IMR-90 (cell line): ENCODE measurements around the gene RERE. TPM values are rescaled to one million over a fixed set of nuclear protein-coding genes. Genes with fewer than 3 reads are reported as not detected.
A peak's percentile ranks its signal among the peaks of the same experiment; 100 is the strongest.

ENCODE experiments used
- ATAC-seq: fragments of 200-7000 bp; cut with Tn5 transposase; 2 replicates; pipeline ENCODE4 v1.9.1; 2020; ENCODE audit warnings: low read depth, mild to moderate bottlenecking, moderate library complexity
- BruUV-seq: library from RNA; stranded (reverse); fragments of 400-500 nt; replicated peaks from 2 replicates; lab custom pipeline; 2021; lab: Mats Ljungman, UMichigan
- CTCF ChIA-PET: fragments of 300-600 bp; formaldehyde crosslinking; extraction: SDS; loops from one replicate; lab custom pipeline; 2021; ENCODE audit warnings: antibody characterized with exemption; lab: Yijun Ruan, JAX
- POLR2A ChIA-PET: fragments of 300-600 bp; sonication (Branson Sonifier 250); formaldehyde crosslinking; loops from one replicate; lab custom pipeline; 2022; ENCODE audit warnings: antibody characterized with exemption; ENCODE audit not compliant: unreplicated experiment; lab: Charles Lee
- DNase-seq: peaks from one replicate; pipeline ENCODE4 v3.0.0; 2013
- H2AFZ ChIP-seq: replicated peaks from 2 replicates; pipeline ENCODE3; 2013; ENCODE audit warnings: low read length, mild to moderate bottlenecking; ENCODE audit not compliant: poor library complexity
- H2AK5ac ChIP-seq: 2 replicates; pipeline ENCODE4 v1.6.1; 2013; ENCODE audit warnings: low read depth, low read length, inconsistent platforms
- H2AK9ac ChIP-seq: replicated peaks from 2 replicates; pipeline ENCODE3; 2013; ENCODE audit warnings: mild to moderate bottlenecking, low read depth, low read length, moderate library complexity; ENCODE audit not compliant: poor library complexity
- H2BK120ac ChIP-seq: 2 replicates; pipeline ENCODE4 v1.6.1; 2013; ENCODE audit warnings: low read depth, low read length, inconsistent platforms
- H2BK15ac ChIP-seq: 3 replicates; pipeline ENCODE4 v1.6.1; 2013; ENCODE audit warnings: low read depth, low read length, inconsistent platforms
- H2BK20ac ChIP-seq: 2 replicates; pipeline ENCODE4 v1.6.1; 2013; ENCODE audit warnings: low read depth, mild to moderate bottlenecking, inconsistent platforms, low read length, moderate library complexity
- H2BK5ac ChIP-seq: 2 replicates; pipeline ENCODE4 v1.6.1; 2013; ENCODE audit warnings: mild to moderate bottlenecking, low read depth, low read length, inconsistent platforms; ENCODE audit not compliant: poor library complexity, severe bottlenecking
- H3K14ac ChIP-seq: replicated peaks from 2 replicates; pipeline ENCODE4 v1.6.1; 2013; ENCODE audit warnings: low read depth, low read length, inconsistent platforms
- H3K18ac ChIP-seq: 2 replicates; pipeline ENCODE4 v1.6.1; 2013; ENCODE audit warnings: low read depth, low read length, control low read depth
- H3K23ac ChIP-seq: 2 replicates; pipeline ENCODE4 v1.6.1; 2013; ENCODE audit warnings: low read depth, low read length, inconsistent platforms
- H3K27ac ChIP-seq: 2 replicates; pipeline ENCODE4 v1.5.1; 2013; ENCODE audit warnings: mild to moderate bottlenecking, control low read depth, low read length; ENCODE audit not compliant: insufficient read depth
- H3K27me3 ChIP-seq: 2 replicates; pipeline ENCODE4 v1.6.1; 2013; ENCODE audit warnings: low read length; ENCODE audit not compliant: control insufficient read depth, insufficient read depth
- H3K36me3 ChIP-seq: 2 replicates; pipeline ENCODE4 v1.6.1; 2013; ENCODE audit warnings: low read length, mixed read lengths; ENCODE audit not compliant: control insufficient read depth, insufficient read depth
- H3K4ac ChIP-seq: 2 replicates; pipeline ENCODE4 v1.6.1; 2013; ENCODE audit warnings: low read depth, low read length, inconsistent platforms
- H3K4me1 ChIP-seq: 2 replicates; pipeline ENCODE4 v1.6.1; 2013; ENCODE audit warnings: low read length, mixed read lengths; ENCODE audit not compliant: control insufficient read depth, insufficient read depth
- H3K4me2 ChIP-seq: 2 replicates; pipeline ENCODE4 v1.6.1; 2013; ENCODE audit warnings: low read depth, mild to moderate bottlenecking, control low read depth, low read length, moderate library complexity
- H3K4me3 ChIP-seq: 2 replicates; pipeline ENCODE4 v1.5.1; 2013; ENCODE audit warnings: low read depth, mild to moderate bottlenecking, control low read depth, low read length, moderate library complexity; ENCODE audit not compliant: insufficient read depth
- H3K56ac ChIP-seq: 2 replicates; pipeline ENCODE4 v1.6.1; 2013; ENCODE audit warnings: low read length, inconsistent platforms; ENCODE audit not compliant: insufficient read depth; ENCODE audit errors: extremely low read depth
- H3K79me1 ChIP-seq, 2 experiments: 2 replicates each; pipeline ENCODE4 v1.6.1; 2013; ENCODE audit warnings: low read length in 2 of 2, inconsistent platforms in 1 of 2, low read depth in 1 of 2
- H3K9ac ChIP-seq: 2 replicates; pipeline ENCODE4 v1.6.1; 2013; ENCODE audit warnings: low read depth, low read length, control low read depth
- H3K9me1 ChIP-seq: 2 replicates; pipeline ENCODE4 v1.6.1; 2013; ENCODE audit warnings: low read length, inconsistent platforms; ENCODE audit not compliant: insufficient read depth
- H3K9me3 ChIP-seq: 2 replicates; pipeline ENCODE4 v1.6.1; 2013; ENCODE audit warnings: low read length; ENCODE audit not compliant: control insufficient read depth, insufficient read depth
- H4K20me1 ChIP-seq: 2 replicates; pipeline ENCODE4 v1.6.1; 2013; ENCODE audit warnings: low read length, inconsistent platforms; ENCODE audit not compliant: insufficient read depth
- H4K5ac ChIP-seq: 2 replicates; pipeline ENCODE4 v1.6.1; 2013; ENCODE audit warnings: mild to moderate bottlenecking, low read depth, low read length, control low read depth
- H4K8ac ChIP-seq, 2 experiments: 2 replicates each; pipeline ENCODE4 v1.6.1; 2013; ENCODE audit warnings: low read depth in 2 of 2, low read length in 2 of 2, control low read depth in 1 of 2, inconsistent platforms in 1 of 2
- H4K91ac ChIP-seq: 2 replicates; pipeline ENCODE4 v1.6.1; 2013; ENCODE audit warnings: low read depth, low read length, inconsistent platforms; ENCODE audit not compliant: insufficient read depth
- CEBPB ChIP-seq: IDR thresholded peaks from 2 replicates; pipeline ENCODE4 v1.6.1; 2012; ENCODE audit warnings: low read depth, low read length, improper control_type of control experiment
- USF2 ChIP-seq: fragments of 150-350 bp; IDR thresholded peaks from 2 replicates; pipeline ENCODE4 v1.6.1; 2017; ENCODE audit warnings: mild to moderate bottlenecking, antibody characterized with exemption, low read length, low read depth
- WGBS, 2 experiments: methylation state at CpG; one replicate each; pipeline versions ENCODE4 v1.1.5 to v1.1.7; 2013; ENCODE audit warnings: missing lambda C conversion rate in 2 of 2; ENCODE audit not compliant: insufficient read length in 1 of 2; ENCODE audit errors: extremely low coverage in 2 of 2; 5-methylcytosine and 5-hydroxymethylcytosine counted together
- dilution Hi-C: fragments of 300-500 bp; cut with HindIII; formaldehyde crosslinking; loops from one replicate; pipeline ENCODE4 v1.14.3; 2018; ENCODE audit warnings: low sequenced_read_pairs; ENCODE audit not compliant: unreplicated experiment
- in situ Hi-C: fragments of 300-500 bp; cut with MboI; formaldehyde crosslinking; loops from 3 replicates; pipeline ENCODE4 v1.14.3; 2019; ENCODE audit warnings: low sequenced_read_pairs, inconsistent platforms, mixed read lengths
- intact Hi-C: fragments of 100-400 bp; cut with micrococcal nuclease; formaldehyde crosslinking; loops from 2 replicates; pipeline ENCODE4 v1.10.0; 2022
- polyA plus RNA-seq, 3 experiments: library from polyadenylated mRNA; depleted of rRNA; stranded (reverse); fragments of >200 nt; gene quantifications; 2 replicates each; pipeline ENCODE4 v1.2.3, GENCODE V29; 2012; ENCODE audit warnings: low replicate concordance in 1 of 3
- total RNA-seq: library from RNA; depleted of rRNA; stranded (reverse); fragments of >200 nt; gene quantifications from 2 replicates; pipeline ENCODE4 v1.2.3, GENCODE V29; 2012

RERE gene
- total and polyA plus RNA-seq, 2 of the 4 experiments (the other 2 are of a cell fraction), result 11.5 to 25.1 TPM

- no peaks in the 10 kb centered on the region for H3K27me3 ChIP-seq
- no peak overlapping the region for H2BK15ac ChIP-seq
- H4K20me1 ChIP-seq, result peaks cover 9% of the 10 kb centered on the region
- intact Hi-C loops, result no loop called here
- H2BK120ac ChIP-seq, result no peak overlapping the region
- H3K9ac ChIP-seq, result no peak overlapping the region
- H3K79me1 ChIP-seq, result peaks cover 36 to 57% of the 10 kb centered on the region in 2 experiments
- no peak overlapping the region for H3K4ac ChIP-seq
- CTCF ChIA-PET, result interaction anchor here (1.1 to 2.0 kb wide), 2 partner anchors 171 to 294 kb away, joined by 4 to 6 read pairs; no protein-coding TSS in a partner anchor
- no peak overlapping the region for H2BK5ac ChIP-seq
- H4K8ac ChIP-seq, result no peak overlapping the region
- H3K36me3 ChIP-seq, result peaks cover 12% of the 10 kb centered on the region
- H3K18ac ChIP-seq, result no peak overlapping the region
- in situ Hi-C loops, result loop anchor here (25.0 kb wide), 1 partner anchor 568 kb away; no protein-coding TSS in a partner anchor
- H2AK5ac ChIP-seq, result no peak overlapping the region
- H3K56ac ChIP-seq, result no peak overlapping the region
- no TSS peak for BruUV-seq
- ATAC-seq, result no peak
- H3K9me3 ChIP-seq, result no peaks in the 10 kb centered on the region
- peaks cover 12% of the 10 kb centered on the region for H3K4me1 ChIP-seq
- H3K4me3 ChIP-seq, result no peak overlapping the region
- TF ChIP-seq USF2, result peak; percentile 73; the same call in 1 of the 2 replicates
- TF ChIP-seq CEBPB, result no peak
- dilution Hi-C loops, result no loop called here
- peak; percentile 43 for DNase-seq
- peaks cover 17% of the 10 kb centered on the region for H3K9me1 ChIP-seq
- POLR2A ChIA-PET, result interaction anchor here (0.5 kb wide), 1 partner anchor 183 kb away, joined by 3 read pairs; no protein-coding TSS in a partner anchor
- H2AK9ac ChIP-seq, result no peak overlapping the region
- no peak overlapping the region for H4K91ac ChIP-seq
- no peak overlapping the region for H2AFZ ChIP-seq
- no peak overlapping the region for H4K5ac ChIP-seq
- no peak overlapping the region for H2BK20ac ChIP-seq
- H3K14ac ChIP-seq, result no peak overlapping the region
- no peak overlapping the region for H3K27ac ChIP-seq
- H3K4me2 ChIP-seq, result no peak overlapping the region
- no peak overlapping the region for H3K23ac ChIP-seq
- no CpG with 5 or more reads among the region's 2 CpGs for WGBS, 2 experiments
Measured at GRCh38 chr1:8554956-8555534, 262.4 kb downstream of the RERE start.
